ENCODE data around the gene PRMT5. TPM values are rescaled to one million over a fixed set of nuclear protein-coding genes. Genes with fewer than 3 reads are reported as not detected.
"Not testable (repeated sequence)": the region's sequence is repeated elsewhere in the genome, so short reads cannot be mapped to it uniquely, and the experiment has no call there.

PRMT5 gene
- total RNA-seq, 2 experiments from 2014 or later: 107 to 116 TPM

DNA sequence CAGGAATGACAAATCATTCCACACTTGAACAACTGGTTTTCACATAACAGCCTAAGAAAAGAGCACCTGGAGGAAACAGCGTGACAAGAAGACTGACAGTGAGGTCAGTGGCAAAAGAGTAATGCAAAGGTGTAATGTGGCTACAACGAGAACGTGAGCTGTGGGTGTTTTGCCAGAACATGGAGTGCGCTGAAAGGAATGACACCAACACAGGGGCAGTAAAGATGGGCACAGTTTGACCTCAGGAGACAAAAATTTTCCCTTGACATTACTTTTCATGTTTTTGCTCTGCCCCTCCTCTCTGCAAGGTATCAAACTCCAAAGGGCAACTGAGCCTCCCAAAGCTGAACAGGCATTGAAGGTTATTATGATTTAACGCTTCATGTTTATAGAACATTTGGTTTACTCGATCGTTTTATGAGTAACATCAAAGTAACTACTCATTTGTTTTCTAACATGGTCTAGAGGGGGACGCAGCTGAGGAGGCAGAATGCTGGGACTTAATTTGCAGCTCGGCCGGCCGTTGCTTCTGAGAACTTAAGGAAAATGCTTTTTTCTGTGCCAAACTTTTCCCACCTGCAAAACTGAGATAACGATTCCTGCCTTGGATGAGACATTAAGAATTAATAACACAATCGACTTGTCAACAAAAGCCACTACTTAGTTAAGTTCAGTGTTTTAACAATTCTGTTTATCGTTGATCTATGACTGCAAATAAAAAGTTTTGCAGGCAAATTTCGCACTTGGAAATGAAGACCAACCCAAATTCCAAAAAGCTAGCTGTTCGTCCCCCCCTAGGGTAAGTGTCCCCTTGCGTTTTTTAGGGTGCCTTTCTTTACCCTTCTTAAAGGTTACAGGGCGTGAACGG, 26.8 kb upstream of the PRMT5 start:
- H3K9me3 Mint-ChIP-seq: no peaks in the 10 kb centered on the region
- TF ChIP-seq, protein P1, sequence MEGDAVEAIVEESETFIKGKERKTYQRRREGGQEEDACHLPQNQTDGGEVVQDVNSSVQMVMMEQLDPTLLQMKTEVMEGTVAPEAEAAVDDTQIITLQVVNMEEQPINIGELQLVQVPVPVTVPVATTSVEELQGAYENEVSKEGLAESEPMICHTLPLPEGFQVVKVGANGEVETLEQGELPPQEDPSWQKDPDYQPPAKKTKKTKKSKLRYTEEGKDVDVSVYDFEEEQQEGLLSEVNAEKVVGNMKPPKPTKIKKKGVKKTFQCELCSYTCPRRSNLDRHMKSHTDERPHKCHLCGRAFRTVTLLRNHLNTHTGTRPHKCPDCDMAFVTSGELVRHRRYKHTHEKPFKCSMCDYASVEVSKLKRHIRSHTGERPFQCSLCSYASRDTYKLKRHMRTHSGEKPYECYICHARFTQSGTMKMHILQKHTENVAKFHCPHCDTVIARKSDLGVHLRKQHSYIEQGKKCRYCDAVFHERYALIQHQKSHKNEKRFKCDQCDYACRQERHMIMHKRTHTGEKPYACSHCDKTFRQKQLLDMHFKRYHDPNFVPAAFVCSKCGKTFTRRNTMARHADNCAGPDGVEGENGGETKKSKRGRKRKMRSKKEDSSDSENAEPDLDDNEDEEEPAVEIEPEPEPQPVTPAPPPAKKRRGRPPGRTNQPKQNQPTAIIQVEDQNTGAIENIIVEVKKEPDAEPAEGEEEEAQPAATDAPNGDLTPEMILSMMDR (IDR thresholded peaks at IDR 0.05): no peak
- H3K36me3 Mint-ChIP-seq (ENCODE audit: low read depth): peaks cover 34% of the 10 kb centered on the region
- ATAC-seq (no peak), DNase-seq (no peak)
- H3K4me1 Mint-ChIP-seq (ENCODE audit: low read depth): peaks cover 25% of the 10 kb centered on the region
- ChIA-PET CTCF (interaction anchor here (1.0 to 10.4 kb wide), 21 partner anchors 12 to 385 kb away, joined by 3 to 86 read pairs (median 7); partner anchors contain the start of genes AJUBA, CDH24, LRP10 and PRMT5), POLR2A (interaction anchor here (0.6 to 2.5 kb wide), 9 partner anchors 21 to 221 kb away, joined by 3 to 11 read pairs (median 5); partner anchors contain the start of genes AJUBA, LRP10, OXA1L and PRMT5)
- no peaks in the 10 kb centered on the region for H3K27me3 Mint-ChIP-seq
- peak overlapping the region; percentile 93 for H3K4me3 Mint-ChIP-seq
- intact Hi-C loops (cut with micrococcal nuclease): no loop called here
- peak overlapping the region; percentile 93 for H3K27ac Mint-ChIP-seq

DNA sequence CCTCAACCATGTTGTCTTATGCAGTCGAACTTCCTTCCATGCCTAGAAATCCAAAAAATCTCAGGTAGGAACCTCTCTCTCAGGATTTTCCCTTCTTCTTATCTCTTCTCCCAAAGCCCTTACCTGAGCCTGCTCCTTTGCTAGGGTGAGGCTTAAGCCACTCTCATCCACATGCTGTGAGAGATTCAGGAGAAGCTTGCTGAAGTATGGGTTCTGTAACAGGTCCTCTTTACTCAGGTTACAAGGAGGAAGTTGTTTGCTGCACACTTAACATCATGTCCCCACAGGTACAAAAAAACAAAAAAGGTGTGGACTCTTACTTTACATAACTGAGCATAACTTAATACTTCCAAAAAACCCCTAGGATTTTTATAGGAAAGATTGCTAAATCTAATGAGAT, 23.2 kb upstream of the PRMT5 start:
- ATAC-seq: no peak
- DNase-seq: no peak
- intact Hi-C loops (cut with micrococcal nuclease): no loop called here
- Mint-ChIP-seq H3K9me3 (no peaks in the 10 kb centered on the region), H3K27ac (no peak overlapping the region), H3K27me3 (no peaks in the 10 kb centered on the region), H3K4me1 (ENCODE audit: low read depth) (peaks cover 20% of the 10 kb centered on the region), H3K4me3 (no peak overlapping the region), H3K36me3 (ENCODE audit: low read depth) (peaks cover 45% of the 10 kb centered on the region)
- CTCF ChIA-PET: interaction anchor here (0.9 to 10.4 kb wide), 5 partner anchors 17 to 79 kb away, joined by 3 to 86 read pairs (median 5); partner anchors contain the start of genes AJUBA and PRMT5
- TF ChIP-seq, protein P1 (IDR thresholded peaks at IDR 0.05): no peak
- POLR2A ChIA-PET: interaction anchor here (1.4 kb wide), 1 partner anchor 22 kb away, joined by 3 read pairs; no protein-coding TSS in a partner anchor

DNA sequence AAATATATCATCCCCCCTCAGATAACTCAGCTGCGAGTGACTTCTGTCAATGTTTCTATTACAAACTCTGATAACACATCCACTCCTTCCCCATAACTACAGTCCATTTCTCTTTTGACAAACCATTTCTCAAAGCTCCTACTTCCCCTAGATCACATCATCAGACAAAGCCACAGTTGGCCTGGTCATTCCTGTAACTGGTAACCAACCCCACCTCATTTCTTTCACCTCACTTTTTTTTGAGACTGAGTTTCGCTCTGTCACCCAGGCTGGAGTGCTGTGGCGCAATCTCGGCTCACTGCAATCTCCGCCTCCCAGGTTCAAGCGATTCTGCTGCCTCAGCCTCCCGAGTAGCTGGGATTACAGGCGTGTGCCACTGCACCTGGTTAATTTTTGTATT, 22.6 kb upstream of the PRMT5 start:
- H3K4me3 Mint-ChIP-seq; H3K27me3 Mint-ChIP-seq; ATAC-seq; DNase-seq; H3K9me3 Mint-ChIP-seq; intact Hi-C loops (cut with micrococcal nuclease): not testable (repeated sequence)
- H3K4me1 Mint-ChIP-seq (ENCODE audit: low read depth): peaks cover 19% of the 10 kb centered on the region
- peak overlapping the region; percentile 4 for H3K27ac Mint-ChIP-seq
- peaks cover 51% of the 10 kb centered on the region for H3K36me3 Mint-ChIP-seq (ENCODE audit: low read depth)
- POLR2A ChIA-PET: interaction anchor here (0.8 to 1.4 kb wide), 2 partner anchors 11 to 21 kb away, joined by 3 read pairs; no protein-coding TSS in a partner anchor
- CTCF ChIA-PET: interaction anchor here (0.9 to 10.4 kb wide), 7 partner anchors 11 to 106 kb away, joined by 3 to 86 read pairs (median 5); partner anchors contain the start of genes AJUBA, CDH24 and PRMT5

DNA sequence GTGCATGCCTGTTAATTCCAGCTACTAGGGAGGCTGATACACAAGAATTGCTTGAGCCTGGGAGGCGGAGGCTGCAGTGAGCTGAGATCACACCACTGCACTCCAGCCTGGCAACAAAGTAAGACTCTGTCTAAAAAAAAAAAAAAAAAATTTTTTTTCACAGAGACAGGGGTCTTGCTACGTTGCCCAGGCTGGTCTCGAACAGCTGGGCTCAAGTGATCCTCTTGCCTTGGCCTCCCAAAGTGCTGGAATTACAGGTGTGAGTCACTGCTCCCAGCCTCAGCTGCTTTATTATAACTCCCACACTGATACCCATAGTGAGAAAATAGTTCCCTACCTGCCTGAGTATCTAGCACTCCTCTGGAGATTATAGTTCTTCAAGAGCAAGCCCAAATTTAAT, 16.5 kb upstream of the PRMT5 start:
- intact Hi-C loops (cut with micrococcal nuclease): no loop called here
- Mint-ChIP-seq H3K4me1 (ENCODE audit: low read depth) (no peaks in the 10 kb centered on the region), H3K36me3 (ENCODE audit: low read depth) (peaks cover 27% of the 10 kb centered on the region), H3K27me3 (no peaks in the 10 kb centered on the region), H3K9me3 (no peaks in the 10 kb centered on the region), H3K27ac (no peak overlapping the region), H3K4me3 (no peak overlapping the region)
- TF ChIP-seq, protein P1 (IDR thresholded peaks at IDR 0.05): no peak
- CTCF ChIA-PET: interaction anchor here (0.7 to 4.7 kb wide), 5 partner anchors 16 to 66 kb away, joined by 3 to 30 read pairs (median 4); partner anchors contain the start of genes AJUBA and PRMT5
- ATAC-seq (no peak), DNase-seq (no peak)
- POLR2A ChIA-PET: interaction anchor here (1.2 to 1.3 kb wide), 3 partner anchors 12 to 28 kb away, joined by 4 to 5 read pairs (median 4); partner anchors contain the start of gene HAUS4

DNA sequence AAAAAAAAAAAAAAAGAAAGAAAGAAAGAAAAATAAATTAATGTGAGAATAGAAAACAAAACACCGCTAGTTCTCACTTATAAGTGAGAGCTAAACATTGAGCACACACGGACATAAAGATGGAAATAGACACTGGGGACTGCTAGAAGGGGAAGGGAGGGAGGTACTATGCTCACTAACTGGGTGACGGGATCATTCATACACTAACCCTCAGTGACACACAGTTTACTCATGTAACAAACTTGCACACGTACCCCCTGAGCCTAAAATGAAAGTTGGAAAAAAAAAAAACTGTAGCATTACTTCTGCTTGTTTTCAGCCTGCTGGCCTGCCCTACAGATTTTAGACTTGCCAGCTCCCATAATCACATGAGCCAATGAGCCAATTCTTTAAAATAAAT, 10.5 kb upstream of the PRMT5 start:
- no peak for DNase-seq
- ChIA-PET POLR2A (interaction anchor here (1.2 kb wide), 1 partner anchor 11 kb away, joined by 3 read pairs; the partner anchor contains the start of gene PRMT5), CTCF (interaction anchor here (1.2 to 4.3 kb wide), 5 partner anchors 9 to 43 kb away, joined by 6 to 29 read pairs (median 7); partner anchors contain the start of genes AJUBA, HAUS4 and PRMT5)
- Mint-ChIP-seq H3K27me3 (no peaks in the 10 kb centered on the region), H3K4me1 (ENCODE audit: low read depth) (no peaks in the 10 kb centered on the region), H3K9me3 (no peaks in the 10 kb centered on the region), H3K4me3 (no peak overlapping the region), H3K27ac (no peak overlapping the region), H3K36me3 (ENCODE audit: low read depth) (peaks cover 8% of the 10 kb centered on the region)
- no peak for ATAC-seq
- TF ChIP-seq, protein P1 (IDR thresholded peaks at IDR 0.05): no peak
- intact Hi-C loops (cut with micrococcal nuclease): no loop called here

Measured in activated CD8-positive, alpha-beta T cell treated with anti-CD3 and anti-CD28 coated beads for 36 hours (primary cell).